Mesenchymal stem cell (in vitro differentiated cells and primary cell): ENCODE results near the gene DCST1.

Experiments used
- DNase-seq: peaks from one replicate; pipeline ENCODE4 v3.0.0-alpha.2; 2013
- H2AFZ ChIP-seq: one replicate; pipeline ENCODE4 v1.6.1; 2013; ENCODE audit warnings: low read depth, mild to moderate bottlenecking, control low read depth, inconsistent platforms, low read length, moderate library complexity
- H2AK5ac ChIP-seq: 2 replicates; pipeline ENCODE4 v1.6.1; 2013; ENCODE audit warnings: low read length, moderate library complexity, mild to moderate bottlenecking, inconsistent platforms; ENCODE audit not compliant: severe bottlenecking
- H2BK120ac ChIP-seq: one replicate; pipeline ENCODE4 v1.6.1; 2013; ENCODE audit warnings: low read depth, mild to moderate bottlenecking, inconsistent platforms, low read length, moderate library complexity
- H2BK12ac ChIP-seq, 2 experiments: one replicate each; pipeline ENCODE4 v1.6.1; 2013; ENCODE audit warnings: inconsistent platforms in 2 of 2, low read length in 2 of 2, mild to moderate bottlenecking in 2 of 2, moderate library complexity in 2 of 2, control low read depth in 1 of 2
- H2BK15ac ChIP-seq: one replicate; pipeline ENCODE4 v1.6.1; 2013; ENCODE audit warnings: mild to moderate bottlenecking, low read depth, inconsistent platforms; ENCODE audit not compliant: poor library complexity, severe bottlenecking
- H2BK5ac ChIP-seq: 2 replicates; pipeline ENCODE4 v1.6.1; 2013; ENCODE audit warnings: low read depth, mild to moderate bottlenecking, low read length, control low read depth, inconsistent platforms; ENCODE audit not compliant: poor library complexity, severe bottlenecking
- H3K14ac ChIP-seq, 2 experiments: one replicate each; pipeline ENCODE4 v1.6.1; 2013; ENCODE audit warnings: inconsistent platforms in 2 of 2, low read length in 2 of 2, control low read depth in 1 of 2, mild to moderate bottlenecking in 1 of 2, moderate library complexity in 1 of 2
- H3K18ac ChIP-seq, 2 experiments: one replicate each; pipeline ENCODE4 v1.6.1; 2013; ENCODE audit warnings: inconsistent platforms in 2 of 2, low read length in 2 of 2, control low read depth in 1 of 2, low read depth in 1 of 2, mild to moderate bottlenecking in 1 of 2
- H3K23ac ChIP-seq, 2 experiments: one replicate each; pipeline ENCODE4 v1.6.1; 2013; ENCODE audit warnings: inconsistent platforms in 2 of 2, low read length in 2 of 2, mild to moderate bottlenecking in 2 of 2, moderate library complexity in 2 of 2, control low read depth in 1 of 2
- H3K27ac ChIP-seq: 2 replicates; pipeline ENCODE4 v1.5.1; 2013; ENCODE audit warnings: mild to moderate bottlenecking, moderate library complexity, low read length, control low read depth, inconsistent platforms; ENCODE audit not compliant: poor library complexity, severe bottlenecking
- H3K27me3 ChIP-seq, 2 experiments: 2 replicates each; pipeline versions ENCODE4 v1.6.1 to v1.7.0; 2013; ENCODE audit warnings: low read length in 2 of 2, mild to moderate bottlenecking in 2 of 2, moderate library complexity in 2 of 2, control low read depth in 1 of 2, inconsistent platforms in 1 of 2; ENCODE audit not compliant: control insufficient read depth in 1 of 2, insufficient read depth in 1 of 2
- H3K36me3 ChIP-seq, 2 experiments: 2 replicates each; pipeline versions ENCODE4 v1.6.1 to v1.7.0; 2013; ENCODE audit warnings: low read length in 2 of 2, control low read depth in 1 of 2, inconsistent platforms in 1 of 2, low read depth in 1 of 2, mild to moderate bottlenecking in 1 of 2; ENCODE audit not compliant: insufficient read depth in 2 of 2, control insufficient read depth in 1 of 2
- H3K4ac ChIP-seq, 2 experiments: one replicate each; pipeline ENCODE4 v1.6.1; 2013; ENCODE audit warnings: inconsistent platforms in 2 of 2, low read length in 2 of 2, mild to moderate bottlenecking in 2 of 2, moderate library complexity in 2 of 2, control low read depth in 1 of 2, low read depth in 1 of 2
- H3K4me1 ChIP-seq: 2 replicates; pipeline ENCODE4 v1.6.1; 2013; ENCODE audit warnings: low read depth, low read length, control low read depth; ENCODE audit not compliant: control insufficient read depth, insufficient read depth
- H3K4me2 ChIP-seq: 2 replicates; pipeline ENCODE4 v1.6.1; 2013; ENCODE audit warnings: low read length, mild to moderate bottlenecking, inconsistent platforms; ENCODE audit not compliant: poor library complexity, severe bottlenecking
- H3K4me3 ChIP-seq, 2 experiments: 2 replicates each; pipeline versions ENCODE4 v1.5.1 to v1.7.0; 2013; ENCODE audit warnings: low read length in 2 of 2, mild to moderate bottlenecking in 2 of 2, control low read depth in 1 of 2, low read depth in 1 of 2; ENCODE audit not compliant: insufficient read depth in 1 of 2
- H3K79me1 ChIP-seq: replicated peaks from 2 replicates; pipeline ENCODE4 v1.6.1; 2013; ENCODE audit warnings: mild to moderate bottlenecking, control low read depth, low read length, inconsistent platforms; ENCODE audit not compliant: poor library complexity, severe bottlenecking
- H3K9ac ChIP-seq: 2 replicates; pipeline ENCODE4 v1.7.0; 2013; ENCODE audit warnings: mild to moderate bottlenecking, low read length, moderate library complexity
- H3K9me3 ChIP-seq: 2 replicates; pipeline ENCODE4 v1.7.0; 2013; ENCODE audit warnings: mild to moderate bottlenecking, low read length; ENCODE audit not compliant: control insufficient read depth
- H4K8ac ChIP-seq: one replicate; pipeline ENCODE4 v1.6.1; 2013; ENCODE audit warnings: inconsistent platforms, mild to moderate bottlenecking, low read length, moderate library complexity
- H4K91ac ChIP-seq: one replicate; pipeline ENCODE4 v1.6.1; 2013; ENCODE audit warnings: mild to moderate bottlenecking, low read length, inconsistent platforms
- WGBS: methylation state at CpG from one replicate; pipeline ENCODE4 v1.1.7; 2013; ENCODE audit warnings: mixed read lengths; 5-methylcytosine and 5-hydroxymethylcytosine counted together

Gene DCST1

DNA sequence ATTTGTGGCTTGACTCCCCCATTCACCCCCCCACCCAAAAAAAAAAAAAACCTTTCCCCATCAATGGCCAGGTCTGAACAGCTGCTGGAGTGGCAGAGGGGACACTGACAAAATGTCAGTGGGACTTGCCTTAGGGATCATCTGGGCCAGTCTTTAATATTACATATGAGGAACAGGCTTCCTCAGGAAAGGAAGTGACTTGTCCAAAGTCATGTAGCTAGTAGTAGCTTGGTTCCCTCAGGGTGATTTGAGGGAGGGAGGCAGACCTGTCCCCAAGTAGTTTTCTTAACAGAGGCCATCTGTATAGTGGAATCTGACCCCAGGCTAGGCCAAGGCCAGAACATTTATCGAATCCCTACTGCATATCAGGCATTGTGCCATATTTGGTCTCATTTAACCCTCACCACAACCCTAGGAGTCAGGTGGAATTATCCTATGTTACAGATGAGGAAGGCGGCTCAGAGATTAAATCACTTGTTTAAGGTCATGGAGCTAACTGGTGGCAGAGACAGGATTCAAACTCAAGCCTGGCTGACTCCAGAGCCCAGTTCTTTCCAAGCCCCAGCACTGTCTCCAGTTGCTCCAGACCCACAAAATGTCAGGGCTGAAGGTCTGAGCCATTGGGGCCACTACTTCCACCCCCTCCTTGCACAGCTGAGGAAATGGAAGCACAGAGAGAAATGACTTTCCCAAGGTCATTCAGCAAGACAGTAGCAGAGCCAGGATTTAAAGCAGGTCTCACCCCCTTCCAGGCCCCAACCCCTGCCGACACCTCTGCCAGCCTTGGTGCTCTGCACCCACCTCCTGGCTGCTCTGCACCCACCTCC lies 20.6 kb upstream of the DCST1 start:
- no peak overlapping the region for H2BK120ac ChIP-seq
- no peak for DNase-seq
- no peak overlapping the region for H2BK5ac ChIP-seq
- 83% methylated on average over 1 of the region's 3 CpGs for WGBS
- H3K4me3 ChIP-seq = no peak overlapping the region
- H3K4ac ChIP-seq = no peak overlapping the region
- no peaks in the 10 kb centered on the region for H3K27me3 ChIP-seq
- peaks cover 28% of the 10 kb centered on the region for H3K4me1 ChIP-seq
- H2BK12ac ChIP-seq = no peak overlapping the region
- H3K14ac ChIP-seq = no peak overlapping the region
- H3K9ac ChIP-seq = no peak overlapping the region
- H2BK15ac ChIP-seq = no peak overlapping the region
- no peak overlapping the region for H3K18ac ChIP-seq
- no peak overlapping the region for H3K4me2 ChIP-seq
- H2AK5ac ChIP-seq = no peak overlapping the region
- no peak overlapping the region for H2AFZ ChIP-seq
- no peaks in the 10 kb centered on the region for H3K9me3 ChIP-seq
- no peak overlapping the region for H3K23ac ChIP-seq
- H4K91ac ChIP-seq = no peak overlapping the region
- no peak overlapping the region for H4K8ac ChIP-seq
- H3K79me1 ChIP-seq = peaks cover 34% of the 10 kb centered on the region
- H3K27ac ChIP-seq = no peak overlapping the region
- H3K36me3 ChIP-seq = peaks cover 34 to 85% of the 10 kb centered on the region in 2 experiments

- 74% methylated on average over 8 of the region's 8 CpGs for WGBS
- H3K36me3 ChIP-seq = peaks cover 34 to 79% of the 10 kb centered on the region in 2 experiments
- DNase-seq = no peak
- no peak overlapping the region for H2AFZ ChIP-seq
- no peaks in the 10 kb centered on the region for H3K9me3 ChIP-seq
- no peak overlapping the region for H2BK15ac ChIP-seq
- no peak overlapping the region for H3K23ac ChIP-seq
- H3K14ac ChIP-seq = no peak overlapping the region
- peak overlapping the region; percentile 38 for H2BK120ac ChIP-seq
- no peak overlapping the region for H4K8ac ChIP-seq
- H3K27me3 ChIP-seq = no peaks in the 10 kb centered on the region
- no peak overlapping the region for H3K9ac ChIP-seq
- H3K27ac ChIP-seq = no peak overlapping the region
- no peak overlapping the region for H2BK12ac ChIP-seq
- H3K4ac ChIP-seq = no peak overlapping the region
- H3K4me1 ChIP-seq = peaks cover 28% of the 10 kb centered on the region
- H3K4me2 ChIP-seq = no peak overlapping the region
- H2AK5ac ChIP-seq = no peak overlapping the region
- peaks cover 31% of the 10 kb centered on the region for H3K79me1 ChIP-seq
- no peak overlapping the region for H3K4me3 ChIP-seq
- no peak overlapping the region for H3K18ac ChIP-seq
- H2BK5ac ChIP-seq = no peak overlapping the region
- H4K91ac ChIP-seq = no peak overlapping the region
Measured at GRCh38 chr1:155013632-155014031, 20.0 kb upstream of the DCST1 start.

GRCh38 chr1:155014709-155015508 lies 18.7 kb upstream of the DCST1 start:
- Histone ChIP-seq H3K14ac (no peak overlapping the region), H2AFZ (no peak overlapping the region), H4K91ac (no peak overlapping the region), H2BK15ac (no peak overlapping the region), H3K4me2 (no peak overlapping the region), H3K23ac (no peak overlapping the region), H3K18ac (no peak overlapping the region), H2AK5ac (no peak overlapping the region), H4K8ac (no peak overlapping the region), H2BK5ac (no peak overlapping the region), H3K9ac (no peak overlapping the region), H3K9me3 (no peaks in the 10 kb centered on the region), H2BK120ac (no peak overlapping the region), H3K27me3 (no peaks in the 10 kb centered on the region), H2BK12ac (no peak overlapping the region), H3K36me3 (peaks cover 34 to 66% of the 10 kb centered on the region in 2 experiments), H3K27ac (no peak overlapping the region), H3K79me1 (peaks cover 28% of the 10 kb centered on the region), H3K4me3 (no peak overlapping the region), H3K4me1 (peaks cover 35% of the 10 kb centered on the region), H3K4ac (no peak overlapping the region)
- WGBS = 96% methylated on average over 31 of the region's 31 CpGs
- no peak for DNase-seq

DNA sequence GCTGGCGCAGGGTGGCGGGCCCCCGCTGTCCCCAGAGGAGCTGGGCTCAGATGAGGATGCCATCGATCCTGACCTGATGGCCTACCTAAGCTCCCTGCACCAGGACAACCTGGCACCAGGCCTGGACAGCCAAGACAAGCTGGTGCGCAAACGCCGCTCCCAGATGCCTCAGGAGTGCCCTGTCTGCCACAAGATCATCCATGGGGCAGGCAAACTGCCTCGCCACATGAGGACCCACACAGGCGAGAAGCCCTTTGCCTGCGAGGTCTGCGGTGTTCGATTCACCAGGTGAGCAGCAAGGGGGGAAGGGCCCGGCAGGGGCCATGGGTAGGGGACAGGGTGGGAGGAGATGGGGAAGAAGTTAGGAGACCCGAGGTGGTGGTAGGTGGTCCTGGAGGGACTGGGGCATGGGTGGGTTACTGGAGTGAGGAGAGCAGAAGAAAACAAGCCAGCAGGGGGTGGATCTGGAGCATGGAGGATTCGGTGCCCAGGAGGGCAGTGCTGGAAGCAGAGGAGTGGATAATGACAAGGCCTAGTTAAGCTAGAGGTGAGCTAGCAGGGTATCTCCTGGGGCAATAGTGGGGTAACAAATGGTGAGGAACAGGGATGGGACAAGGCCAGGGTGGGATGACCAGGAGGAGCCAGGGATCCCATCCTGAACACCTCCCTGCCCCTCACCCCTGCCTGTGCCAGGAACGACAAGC lies 17.9 kb upstream of the DCST1 start:
- Histone ChIP-seq H2BK120ac (no peak overlapping the region), H2BK12ac (no peak overlapping the region), H3K23ac (no peak overlapping the region), H3K14ac (no peak overlapping the region), H2BK5ac (no peak overlapping the region), H3K4me3 (no peak overlapping the region), H2BK15ac (no peak overlapping the region), H3K18ac (no peak overlapping the region), H3K4me2 (no peak overlapping the region), H2AFZ (no peak overlapping the region), H3K79me1 (peaks cover 23% of the 10 kb centered on the region), H4K8ac (no peak overlapping the region), H3K27ac (no peak overlapping the region), H3K4ac (no peak overlapping the region), H3K9ac (no peak overlapping the region), H3K4me1 (peaks cover 35% of the 10 kb centered on the region), H4K91ac (no peak overlapping the region), H3K36me3 (peaks cover 34 to 58% of the 10 kb centered on the region in 2 experiments), H2AK5ac (no peak overlapping the region), H3K27me3 (no peaks in the 10 kb centered on the region), H3K9me3 (no peaks in the 10 kb centered on the region)
- 93% methylated on average over 16 of the region's 16 CpGs for WGBS
- DNase-seq = no peak
